NB4 (cell line): ENCODE measurements around the gene FMN1.

Experiments
- CTCF ChIP-seq: IDR thresholded peaks from one replicate; pipeline ENCODE4 v1.5.1; 2012; ENCODE audit warnings: low read depth, low read length
- MAX ChIP-seq: IDR thresholded peaks from 2 replicates; pipeline ENCODE4 v1.6.1; 2011; ENCODE audit warnings: low read depth, low read length
- MYC ChIP-seq: IDR thresholded peaks from 2 replicates; pipeline ENCODE4 v1.6.1; 2011; ENCODE audit warnings: low read depth, low read length
- POLR2A ChIP-seq: IDR thresholded peaks from 2 replicates; pipeline ENCODE4 v1.6.1; 2011; ENCODE audit warnings: mild to moderate bottlenecking; ENCODE audit not compliant: insufficient read length; ENCODE audit errors: extremely low read depth

GRCh38 chr15:33194704-33195670, at the start of gene FMN1:
- no peak for TF ChIP-seq CTCF
- no peak for TF ChIP-seq MAX
- no peak for TF ChIP-seq POLR2A
- TF ChIP-seq MYC = no peak
